ENCODE results near the gene SESN2. TPM values are rescaled to one million over a fixed set of nuclear protein-coding genes. Genes with fewer than 3 reads are reported as not detected.

The SESN2 gene
- total RNA-seq, 6 experiments from 2014 or later = 4.5 to 17.9 (median 14.0) TPM

DNA sequence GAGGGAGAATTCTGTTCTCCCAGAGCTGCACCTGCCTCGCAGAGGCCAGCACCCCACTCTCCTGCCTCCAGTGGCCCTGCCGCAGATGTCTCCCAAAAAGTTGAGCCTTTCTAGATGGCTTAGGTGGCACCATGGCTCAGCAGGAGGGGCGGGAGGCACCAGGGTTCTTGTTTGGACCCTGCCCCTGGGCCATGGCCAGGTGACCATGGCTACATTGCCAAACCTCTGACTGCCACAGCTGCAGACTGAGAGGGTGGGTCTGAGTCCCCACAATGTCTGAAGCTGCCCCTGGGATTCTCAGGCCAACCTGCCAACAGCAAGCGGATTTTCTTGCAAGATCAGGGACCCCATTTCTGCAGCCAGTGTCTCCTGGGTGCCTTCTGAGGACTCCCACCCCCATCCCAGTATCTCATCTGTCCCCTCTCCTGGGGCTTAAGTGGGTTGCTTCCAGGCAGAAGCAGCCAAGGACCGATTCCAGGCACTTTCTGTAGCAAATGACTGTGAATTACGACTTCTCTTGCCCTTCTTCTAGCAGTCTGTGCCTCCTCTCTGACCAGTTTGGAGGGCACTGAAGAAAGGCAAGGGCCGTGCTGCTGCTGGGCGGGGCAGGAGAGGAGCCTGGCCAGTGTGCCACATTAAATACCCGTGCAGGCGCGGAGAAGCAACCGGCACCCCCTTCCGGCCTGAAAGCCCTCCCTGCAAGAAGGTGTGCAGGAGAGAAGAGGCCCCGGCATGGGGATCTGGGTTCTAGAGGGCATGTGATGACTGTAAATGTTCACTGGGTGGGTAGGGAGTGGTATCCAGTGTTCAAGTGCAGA, 22.5 kb downstream of the SESN2 start:
- peak overlapping the region in 1 of 3 donors; percentile 17 for H3K4me3 ChIP-seq
- peaks cover 0 to 41% (median 21%) of the 10 kb centered on the region in 4 donors for H3K36me3 ChIP-seq
- WGBS (ENCODE audit: insufficient coverage, low coverage, low lambda C conversion rate, missing lambda C conversion rate) = 60% methylated on average over 9 of the region's 14 CpGs
- TF ChIP-seq POLR2A (IDR thresholded peaks at IDR 0.05) = no peak
- TF ChIP-seq, protein P1, sequence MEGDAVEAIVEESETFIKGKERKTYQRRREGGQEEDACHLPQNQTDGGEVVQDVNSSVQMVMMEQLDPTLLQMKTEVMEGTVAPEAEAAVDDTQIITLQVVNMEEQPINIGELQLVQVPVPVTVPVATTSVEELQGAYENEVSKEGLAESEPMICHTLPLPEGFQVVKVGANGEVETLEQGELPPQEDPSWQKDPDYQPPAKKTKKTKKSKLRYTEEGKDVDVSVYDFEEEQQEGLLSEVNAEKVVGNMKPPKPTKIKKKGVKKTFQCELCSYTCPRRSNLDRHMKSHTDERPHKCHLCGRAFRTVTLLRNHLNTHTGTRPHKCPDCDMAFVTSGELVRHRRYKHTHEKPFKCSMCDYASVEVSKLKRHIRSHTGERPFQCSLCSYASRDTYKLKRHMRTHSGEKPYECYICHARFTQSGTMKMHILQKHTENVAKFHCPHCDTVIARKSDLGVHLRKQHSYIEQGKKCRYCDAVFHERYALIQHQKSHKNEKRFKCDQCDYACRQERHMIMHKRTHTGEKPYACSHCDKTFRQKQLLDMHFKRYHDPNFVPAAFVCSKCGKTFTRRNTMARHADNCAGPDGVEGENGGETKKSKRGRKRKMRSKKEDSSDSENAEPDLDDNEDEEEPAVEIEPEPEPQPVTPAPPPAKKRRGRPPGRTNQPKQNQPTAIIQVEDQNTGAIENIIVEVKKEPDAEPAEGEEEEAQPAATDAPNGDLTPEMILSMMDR (IDR thresholded peaks at IDR 0.05) = no peak
- H3K27ac ChIP-seq = peak overlapping the region; percentile 57 to 97 (median 93)
- no peaks in the 10 kb centered on the region for H3K27me3 ChIP-seq
- no peaks in the 10 kb centered on the region for H3K9me3 ChIP-seq
- H3K4me1 ChIP-seq = peaks cover 0 to 56% (median 28%) of the 10 kb centered on the region in 4 donors
- intact Hi-C loops (cut with DNase I) = no loop called here
- DNase-seq = peak; percentile 33 to 79 (median 72)
- peak; percentile 35 to 67 (median 50) for ATAC-seq

DNA sequence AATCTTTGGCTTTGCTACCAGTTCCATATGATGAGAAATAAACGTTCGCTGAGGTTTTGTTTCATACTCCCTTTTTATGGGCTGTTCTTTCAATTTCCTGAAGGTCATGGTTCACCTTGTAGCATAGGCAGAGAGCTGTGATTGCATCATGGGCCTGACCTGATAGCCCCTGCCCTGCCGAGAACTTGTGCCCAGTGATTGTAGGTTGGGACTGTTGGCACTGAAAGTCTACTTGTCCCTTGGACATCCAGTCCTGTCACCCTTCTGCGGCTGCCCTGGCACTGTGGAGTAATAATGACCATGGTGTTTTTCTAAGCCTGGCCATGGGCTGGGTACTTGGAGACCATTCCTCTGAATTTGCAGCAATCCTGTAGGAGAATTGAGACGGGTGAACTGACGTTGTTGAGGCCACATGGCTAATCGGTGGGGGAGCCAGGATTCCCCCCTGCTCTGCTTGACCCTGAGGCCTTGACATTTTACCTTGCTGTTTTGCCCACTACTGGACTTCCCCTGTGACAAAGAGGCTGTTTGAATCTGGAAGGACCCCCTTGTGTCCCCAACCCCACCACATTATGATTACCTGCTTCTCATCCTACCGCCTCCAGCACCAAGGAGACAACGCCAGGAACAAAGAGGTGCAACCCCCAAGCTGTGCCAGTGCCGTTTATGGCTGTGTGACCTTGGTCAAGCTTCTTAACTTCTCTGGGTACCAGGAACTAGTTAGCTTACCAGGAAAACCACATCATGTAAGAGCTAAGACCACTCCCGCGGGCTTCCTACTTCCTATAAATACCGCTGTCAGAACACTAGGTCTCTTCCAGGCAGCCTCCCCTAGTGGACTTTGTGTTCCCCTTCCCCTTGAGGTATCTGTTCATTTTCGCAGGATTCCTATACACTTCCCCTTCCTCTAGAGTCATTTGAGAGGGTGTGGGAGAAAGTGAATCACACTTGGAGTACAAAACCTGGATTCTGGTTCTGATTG, 23.4 kb downstream of the SESN2 start:
- peak; percentile 70 to 94 (median 90) for DNase-seq
- Histone ChIP-seq H3K4me3 (peak overlapping the region in 1 of 3 donors; percentile 17), H3K27ac (peak overlapping the region; percentile 57 to 97 (median 93)), H3K27me3 (no peaks in the 10 kb centered on the region), H3K9me3 (no peaks in the 10 kb centered on the region), H3K4me1 (peaks cover 0 to 56% (median 28%) of the 10 kb centered on the region in 4 donors), H3K36me3 (peaks cover 0 to 32% (median 17%) of the 10 kb centered on the region in 4 donors)
- TF ChIP-seq, protein P1 (IDR thresholded peaks at IDR 0.05) = no peak
- no peak for TF ChIP-seq POLR2A (IDR thresholded peaks at IDR 0.05)
- intact Hi-C loops (cut with DNase I) = no loop called here
- peak; percentile 80 to 85 (median 82) for ATAC-seq
- WGBS (ENCODE audit: insufficient coverage, low coverage, low lambda C conversion rate, missing lambda C conversion rate) = 47% methylated on average over 13 of the region's 14 CpGs

DNA sequence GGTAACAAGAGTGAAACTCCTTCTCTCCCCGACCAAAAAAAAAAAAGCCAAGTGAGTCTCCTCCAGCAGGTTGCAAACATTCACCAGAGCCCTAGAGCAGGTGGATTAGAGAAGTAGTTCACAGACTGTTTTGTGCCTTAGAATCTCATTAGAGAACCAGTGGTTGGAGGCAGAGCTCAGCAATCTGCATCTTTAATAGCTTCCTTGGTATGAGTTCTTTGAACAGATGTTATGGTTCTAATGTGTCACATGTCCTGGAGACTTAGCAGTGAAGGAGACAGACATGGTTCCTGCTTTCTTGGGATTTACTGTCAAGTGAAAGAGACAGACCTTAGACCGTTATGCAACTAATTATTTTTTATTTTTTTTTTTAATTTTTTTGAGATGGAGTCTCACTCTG, 26.8 kb downstream of the SESN2 start:
- no peak for DNase-seq
- H3K4me1 ChIP-seq = peaks cover 0 to 55% (median 24%) of the 10 kb centered on the region in 4 donors
- intact Hi-C loops (cut with DNase I) = no loop called here
- H3K36me3 ChIP-seq = peaks cover 0 to 4% (median under 1%) of the 10 kb centered on the region in 4 donors
- H3K9me3 ChIP-seq = no peaks in the 10 kb centered on the region
- no peak overlapping the region for H3K4me3 ChIP-seq
- no peaks in the 10 kb centered on the region for H3K27me3 ChIP-seq
- H3K27ac ChIP-seq = peak overlapping the region in 1 of 3 donors; percentile 97
- TF ChIP-seq, protein P1 (IDR thresholded peaks at IDR 0.05) = no peak
- no peak for TF ChIP-seq POLR2A (IDR thresholded peaks at IDR 0.05)
- WGBS (ENCODE audit: insufficient coverage, low coverage, low lambda C conversion rate, missing lambda C conversion rate) = 30% methylated on average over 2 of the region's 2 CpGs
- ATAC-seq = no peak

DNA sequence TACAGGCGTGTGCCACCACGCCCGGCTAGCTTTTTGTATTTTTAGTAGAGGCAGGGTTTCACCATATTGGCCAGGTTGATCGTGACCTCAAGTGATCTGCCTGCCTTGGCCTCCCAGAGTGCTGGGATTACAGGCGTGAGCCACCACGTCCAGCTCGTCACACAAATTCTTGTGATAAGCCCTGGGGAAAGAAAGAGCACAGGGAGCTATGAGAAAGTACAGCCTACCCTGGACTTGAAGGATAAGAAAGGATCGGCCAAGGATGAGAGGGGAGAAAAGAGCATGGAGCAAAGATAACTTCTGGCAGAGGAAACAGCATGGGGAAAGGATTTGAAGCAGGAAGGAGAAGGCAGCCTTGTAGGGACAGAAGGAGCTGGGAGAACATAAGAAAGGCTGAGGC, 29.2 kb downstream of the SESN2 start:
- Histone ChIP-seq H3K36me3 (no peaks in the 10 kb centered on the region), H3K27me3 (no peaks in the 10 kb centered on the region), H3K27ac (no peak overlapping the region), H3K9me3 (no peaks in the 10 kb centered on the region), H3K4me3 (no peak overlapping the region), H3K4me1 (peaks cover 0 to 34% (median 11%) of the 10 kb centered on the region in 4 donors)
- WGBS (ENCODE audit: insufficient coverage, low coverage, low lambda C conversion rate, missing lambda C conversion rate) = 87% methylated on average over 8 of the region's 8 CpGs
- no peak for ATAC-seq
- DNase-seq = no peak
- TF ChIP-seq POLR2A (IDR thresholded peaks at IDR 0.05) = no peak
- TF ChIP-seq, protein P1 (IDR thresholded peaks at IDR 0.05) = no peak
- intact Hi-C loops (cut with DNase I) = no loop called here

Data from right lobe of liver (tissue), 6 donors.